ENCODE data around the gene PCMTD2. TPM values are rescaled to one million over a fixed set of nuclear protein-coding genes. Genes with fewer than 3 reads are reported as not detected.
A peak's percentile ranks its signal among the peaks of the same experiment; 100 is the strongest.
"Not testable (repeated sequence)": the region's sequence is repeated elsewhere in the genome, so short reads cannot be mapped to it uniquely, and the experiment has no call there.

PCMTD2 gene
- total and polyA plus RNA-seq, 2 of the 13 experiments (the other 11 are each of a cell fraction or from before 2014, with no cell fraction given) = 47.0 to 76.9 TPM

DNA sequence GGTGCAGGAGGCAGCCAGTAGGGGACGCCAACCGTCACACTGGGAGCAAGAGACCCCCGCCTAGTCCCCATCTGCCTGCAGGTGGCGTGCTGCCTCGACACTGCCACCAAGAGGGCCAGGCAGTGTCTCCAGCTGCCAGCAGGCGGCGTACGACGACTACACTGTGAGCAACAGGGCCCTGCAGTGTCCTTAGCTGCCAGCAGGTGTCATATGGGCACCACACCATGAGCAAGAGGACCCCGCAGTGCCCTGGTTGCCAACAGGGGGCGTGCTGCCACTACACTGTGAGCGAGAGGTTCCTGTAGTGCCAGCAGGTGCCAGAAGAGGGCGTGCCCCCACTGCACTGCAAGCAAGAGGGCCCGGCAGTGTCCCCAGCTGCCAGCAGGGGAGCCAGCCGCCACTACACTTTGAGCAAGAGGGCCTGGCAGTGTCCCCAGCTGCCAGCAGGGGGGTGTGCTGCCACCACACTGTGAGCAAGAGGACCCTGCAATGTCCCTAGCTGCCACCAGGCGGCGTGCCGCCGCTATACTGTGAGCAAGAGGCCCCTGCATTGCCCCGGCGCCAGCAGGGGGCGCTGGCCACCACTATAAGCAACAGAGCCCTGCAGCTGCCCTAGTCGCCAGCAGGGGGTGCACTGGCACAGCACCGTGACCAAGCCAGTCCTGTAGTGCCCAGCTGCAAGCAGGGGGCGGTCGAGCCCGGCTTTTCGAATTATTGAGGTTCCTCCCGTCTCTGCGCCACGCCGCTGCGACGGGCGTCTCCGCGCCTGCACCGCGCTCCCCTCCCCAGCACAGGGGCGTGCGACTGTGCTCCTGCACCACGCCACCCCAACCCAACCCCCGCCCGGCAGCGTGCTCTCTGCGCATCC lies 30.3 kb downstream of the PCMTD2 start (continued):
- TF ChIP-seq, protein P1, sequence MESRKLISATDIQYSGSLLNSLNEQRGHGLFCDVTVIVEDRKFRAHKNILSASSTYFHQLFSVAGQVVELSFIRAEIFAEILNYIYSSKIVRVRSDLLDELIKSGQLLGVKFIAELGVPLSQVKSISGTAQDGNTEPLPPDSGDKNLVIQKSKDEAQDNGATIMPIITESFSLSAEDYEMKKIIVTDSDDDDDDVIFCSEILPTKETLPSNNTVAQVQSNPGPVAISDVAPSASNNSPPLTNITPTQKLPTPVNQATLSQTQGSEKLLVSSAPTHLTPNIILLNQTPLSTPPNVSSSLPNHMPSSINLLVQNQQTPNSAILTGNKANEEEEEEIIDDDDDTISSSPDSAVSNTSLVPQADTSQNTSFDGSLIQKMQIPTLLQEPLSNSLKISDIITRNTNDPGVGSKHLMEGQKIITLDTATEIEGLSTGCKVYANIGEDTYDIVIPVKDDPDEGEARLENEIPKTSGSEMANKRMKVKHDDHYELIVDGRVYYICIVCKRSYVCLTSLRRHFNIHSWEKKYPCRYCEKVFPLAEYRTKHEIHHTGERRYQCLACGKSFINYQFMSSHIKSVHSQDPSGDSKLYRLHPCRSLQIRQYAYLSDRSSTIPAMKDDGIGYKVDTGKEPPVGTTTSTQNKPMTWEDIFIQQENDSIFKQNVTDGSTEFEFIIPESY (CRISPR knock-in tag; IDR thresholded peaks at IDR 0.05) = peak; percentile 99
- TF ChIP-seq FOXJ3 (CRISPR knock-in tag; IDR thresholded peaks at IDR 0.05; ENCODE audit: borderline replicate concordance) (peak; percentile 63; the same call in 1 of the 2 replicates), RAD21 (CRISPR knock-in tag; IDR thresholded peaks at IDR 0.05) (peak; percentile 93), REPIN1 (CRISPR knock-in tag; IDR thresholded peaks at IDR 0.05; ENCODE audit: borderline replicate concordance, low read depth) (peak; percentile 75), ETV6 (CRISPR knock-in tag; conservative IDR thresholded peaks at IDR 0.05) (0 out of 2 replicates have a peak, but pooled peaks have one; percentile 43), ZBTB7A (CRISPR knock-in tag; IDR thresholded peaks at IDR 0.05) (peak; percentile 70; the same call in 1 of the 2 replicates), PHF21A (CRISPR knock-in tag; IDR thresholded peaks at IDR 0.05) (peak; percentile 46), ZNF350 (CRISPR knock-in tag; IDR thresholded peaks at IDR 0.05; ENCODE audit: borderline replicate concordance, low read depth) (peak; percentile 55; the same call in 1 of the 2 replicates), BORCS8-MEF2B (CRISPR knock-in tag; IDR thresholded peaks at IDR 0.05) (peak; percentile 44; the same call in 1 of the 2 replicates), SMAD1 (CRISPR knock-in tag; IDR thresholded peaks at IDR 0.05; ENCODE audit: borderline replicate concordance, low read depth) (0 out of 2 replicates have a peak, but pooled peaks have one; percentile 30), YEATS2 (CRISPR knock-in tag; IDR thresholded peaks at IDR 0.05; ENCODE audit: borderline replicate concordance) (peak; percentile 50; the same call in 1 of the 2 replicates), PRPF4 (IDR thresholded peaks at IDR 0.05; ENCODE audit: low read depth, low read length, poor library complexity, severe bottlenecking) (peak; percentile 99), HDAC2 (CRISPR knock-in tag; IDR thresholded peaks at IDR 0.05) (peak; percentile 52; the same call in 1 of the 2 replicates), ZMYM4 (CRISPR knock-in tag; IDR thresholded peaks at IDR 0.05) (peak; percentile 51; the same call in 1 of the 2 replicates), NR2F6 (CRISPR knock-in tag; IDR thresholded peaks at IDR 0.05) (0 out of 2 replicates have a peak, but pooled peaks have one; percentile 3), ZSCAN25 (CRISPR knock-in tag; IDR thresholded peaks at IDR 0.05) (0 out of 2 replicates have a peak, but pooled peaks have one; percentile 44), SMAD3 (CRISPR knock-in tag; IDR thresholded peaks at IDR 0.05) (peak; percentile 67; the same call in 1 of the 2 replicates)
- TF ChIP-seq, protein P2, sequence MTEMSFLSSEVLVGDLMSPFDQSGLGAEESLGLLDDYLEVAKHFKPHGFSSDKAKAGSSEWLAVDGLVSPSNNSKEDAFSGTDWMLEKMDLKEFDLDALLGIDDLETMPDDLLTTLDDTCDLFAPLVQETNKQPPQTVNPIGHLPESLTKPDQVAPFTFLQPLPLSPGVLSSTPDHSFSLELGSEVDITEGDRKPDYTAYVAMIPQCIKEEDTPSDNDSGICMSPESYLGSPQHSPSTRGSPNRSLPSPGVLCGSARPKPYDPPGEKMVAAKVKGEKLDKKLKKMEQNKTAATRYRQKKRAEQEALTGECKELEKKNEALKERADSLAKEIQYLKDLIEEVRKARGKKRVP (CRISPR knock-in tag; IDR thresholded peaks at IDR 0.05) = 0 out of 4 replicates have a peak, but pooled peaks of 1 of the 2 experiments have one; percentile 28
- TF ChIP-seq, protein P3, sequence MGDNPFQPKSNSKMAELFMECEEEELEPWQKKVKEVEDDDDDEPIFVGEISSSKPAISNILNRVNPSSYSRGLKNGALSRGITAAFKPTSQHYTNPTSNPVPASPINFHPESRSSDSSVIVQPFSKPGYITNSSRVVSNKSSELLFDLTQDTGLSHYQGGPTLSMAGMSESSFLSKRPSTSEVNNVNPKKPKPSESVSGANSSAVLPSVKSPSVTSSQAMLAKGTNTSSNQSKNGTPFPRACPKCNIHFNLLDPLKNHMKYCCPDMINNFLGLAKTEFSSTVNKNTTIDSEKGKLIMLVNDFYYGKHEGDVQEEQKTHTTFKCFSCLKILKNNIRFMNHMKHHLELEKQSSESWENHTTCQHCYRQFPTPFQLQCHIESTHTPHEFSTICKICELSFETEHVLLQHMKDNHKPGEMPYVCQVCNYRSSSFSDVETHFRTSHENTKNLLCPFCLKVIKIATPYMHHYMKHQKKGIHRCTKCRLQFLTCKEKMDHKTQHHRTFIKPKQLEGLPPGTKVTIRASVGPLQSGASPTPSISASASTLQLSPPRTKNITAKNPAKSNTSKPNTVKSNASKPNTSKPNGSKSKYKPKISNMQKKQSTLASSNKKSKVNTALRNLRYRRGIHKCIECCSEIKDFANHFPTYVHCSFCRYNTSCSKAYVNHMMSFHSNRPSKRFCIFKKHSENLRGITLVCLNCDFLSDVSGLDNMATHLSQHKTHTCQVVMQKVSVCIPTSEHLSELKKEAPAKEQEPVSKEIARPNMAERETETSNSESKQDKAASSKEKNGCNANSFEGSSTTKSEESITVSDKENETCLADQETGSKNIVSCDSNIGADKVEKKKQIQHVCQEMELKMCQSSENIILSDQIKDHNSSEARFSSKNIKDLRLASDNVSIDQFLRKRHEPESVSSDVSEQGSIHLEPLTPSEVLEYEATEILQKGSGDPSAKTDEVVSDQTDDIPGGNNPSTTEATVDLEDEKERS (CRISPR knock-in tag; IDR thresholded peaks at IDR 0.05) = peak; percentile 69; the same call in 1 of the 2 replicates
- not testable (repeated sequence) for TF ChIP-seq NR2F6 (IDR thresholded peaks at IDR 0.05)
- TF ChIP-seq, protein P4, sequence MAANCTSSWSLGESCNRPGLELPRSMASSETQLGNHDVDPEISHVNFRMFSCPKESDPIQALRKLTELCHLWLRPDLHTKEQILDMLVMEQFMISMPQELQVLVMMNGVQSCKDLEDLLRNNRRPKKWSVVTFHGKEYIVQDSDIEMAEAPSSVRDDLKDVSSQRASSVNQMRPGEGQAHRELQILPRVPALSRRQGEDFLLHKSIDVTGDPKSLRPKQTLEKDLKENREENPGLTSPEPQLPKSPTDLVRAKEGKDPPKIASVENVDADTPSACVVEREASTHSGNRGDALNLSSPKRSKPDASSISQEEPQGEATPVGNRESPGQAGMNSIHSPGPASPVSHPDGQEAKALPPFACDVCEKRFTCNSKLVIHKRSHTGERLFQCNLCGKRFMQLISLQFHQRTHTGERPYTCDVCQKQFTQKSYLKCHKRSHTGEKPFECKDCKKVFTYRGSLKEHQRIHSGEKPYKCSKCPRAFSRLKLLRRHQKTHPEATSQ (CRISPR knock-in tag; IDR thresholded peaks at IDR 0.05; ENCODE audit: borderline replicate concordance) = 0 out of 2 replicates have a peak, but pooled peaks have one; percentile 22
